Right lobe of liver (tissue), 6 donors: ENCODE measurements around the gene NDUFA13. TPM values are rescaled to one million over a fixed set of nuclear protein-coding genes. Genes with fewer than 3 reads are reported as not detected.

Source experiments
- ATAC-seq, 4 donors: fragments of 200-7000 bp; cut with Tn5 transposase; one replicate each; pipeline ENCODE4 v1.9.1; 2020; ENCODE audit warnings: mild to moderate bottlenecking in 4 of 4, moderate library complexity in 4 of 4
- DNase-seq, 3 donors: peaks; one replicate each; pipeline ENCODE4 v3.0.0-alpha.2; 2020
- H3K27ac ChIP-seq, 3 donors: fragments of 200-600 bp; one replicate each; pipeline ENCODE4 v1.8.0; 2022
- H3K27me3 ChIP-seq, 2 donors: fragments of 200-600 bp; one replicate each; pipeline ENCODE4 v1.8.0; 2022
- H3K36me3 ChIP-seq, 4 donors: fragments of 200-600 bp; sonication (generic) in 1 of 4; one replicate each; pipeline versions ENCODE4 v1.5.1 to v1.8.0; 2017 to 2022; ENCODE audit warnings: control low read depth in 1 of 4
- H3K4me1 ChIP-seq, 4 donors: fragments of 200-600 bp; sonication (generic) in 1 of 4; one replicate each; pipeline versions ENCODE4 v1.5.1 to v1.8.0; 2017 to 2022; ENCODE audit warnings: control low read depth in 1 of 4
- H3K4me3 ChIP-seq, 3 donors: fragments of 200-600 bp; one replicate each; pipeline ENCODE4 v1.8.0; 2022
- H3K9me3 ChIP-seq, 4 donors: fragments of 200-600 bp; sonication (generic) in 1 of 4; one replicate each; pipeline versions ENCODE4 v1.5.1 to v1.8.0; 2017 to 2022; ENCODE audit warnings: control low read depth in 1 of 4
- POLR2A ChIP-seq: fragments of 450-650 bp; IDR thresholded peaks from one replicate; pipeline ENCODE4 v1.6.1; 2017; ENCODE audit warnings: antibody characterized with exemption, mild to moderate bottlenecking
- WGBS: methylation state at CpG from one replicate; pipeline ENCODE4 v1.1.6; 2018; ENCODE audit warnings: low coverage, low lambda C conversion rate; ENCODE audit not compliant: insufficient coverage; ENCODE audit errors: missing lambda C conversion rate; 5-methylcytosine and 5-hydroxymethylcytosine counted together
- intact Hi-C, 2 donors: fragments of 100-400 bp; cut with DNase I; formaldehyde crosslinking; loops; one replicate each; pipeline versions ENCODE4 v1.11.2 to v1.14.1; 2022
- total RNA-seq, 6 experiments: library from RNA; depleted of rRNA in 2 of 6; stranded (reverse); fragments of >200 nt in 2 of 6; fragmentation: NEBNext Ultra II Directional in 3 of 6; extraction: Animal tissue kit (Norgen Biotek cat#: 25700) in 3 of 6; gene quantifications; one replicate each; pipeline versions ENCODE4 v1.1.0 to v1.2.4, GENCODE V29; 2016 to 2023
- TF ChIP-seq, protein P1 (sequence below), 4 donors: fragments of 200-600 bp in 3 of 4; fragments of 450-650 bp in 1 of 4; IDR thresholded peaks; one replicate each; pipeline versions ENCODE4 v1.5.1 to v1.8.0; 2016 to 2022; ENCODE audit warnings: antibody characterized with exemption in 4 of 4, mild to moderate bottlenecking in 2 of 4
- donor health status: DM: no; HTN: yes; CAD: no.
- donor health status: DM: no; HTN: no; CAD: no.
- donor health status: DM: no; HTN: no; CAD: no.
- donor health status: DM: no; HTN: yes; CAD: no.
- donor health status: DM: no; HTN: yes; CAD: no.

The NDUFA13 gene
- total RNA-seq, 6 experiments from 2014 or later: 20.8 to 202 (median 154) TPM

DNA sequence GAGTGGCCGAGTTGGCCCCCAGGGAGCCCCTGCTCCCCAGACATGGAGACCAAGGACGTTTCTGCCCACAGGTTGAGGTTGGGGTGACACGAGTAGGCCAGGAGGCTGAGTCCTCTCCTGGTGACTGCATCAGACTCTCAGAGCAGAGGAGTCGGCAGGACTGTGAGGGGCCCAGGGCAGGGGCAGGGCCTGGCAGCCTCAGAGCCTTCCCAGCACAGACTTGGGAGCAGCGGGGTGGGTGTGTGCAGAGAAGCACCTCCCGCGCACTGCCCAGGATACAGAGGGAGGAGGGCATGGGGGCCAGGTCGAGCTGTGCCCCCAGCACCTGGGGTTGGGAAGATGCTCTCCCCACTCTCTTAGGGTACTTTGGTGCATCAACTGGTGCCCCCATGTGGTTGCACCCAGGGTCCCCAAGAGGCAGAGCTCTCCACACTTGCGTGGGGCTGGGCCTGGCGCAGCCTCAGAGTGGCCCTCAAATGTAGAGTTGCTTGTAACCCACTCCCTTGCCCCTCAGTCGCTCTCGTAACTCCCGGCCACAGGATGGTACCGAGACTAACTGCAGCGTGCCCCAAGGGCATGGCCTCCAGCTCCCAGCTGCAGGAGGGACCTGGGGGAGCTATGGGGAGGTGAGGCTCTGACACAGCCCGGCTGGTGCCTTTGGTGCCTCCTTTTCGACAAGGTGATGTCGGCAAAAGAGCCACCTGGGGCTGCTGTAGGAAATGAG is 16.6 kb upstream of the NDUFA13 start:
- H3K27me3 ChIP-seq: no peaks in the 10 kb centered on the region
- intact Hi-C loops: loop anchor here in 1 of 2 donors (10.0 kb wide), 1 partner anchor 305 kb away; the partner anchor contains the start of genes BORCS8 and RFXANK

DNA sequence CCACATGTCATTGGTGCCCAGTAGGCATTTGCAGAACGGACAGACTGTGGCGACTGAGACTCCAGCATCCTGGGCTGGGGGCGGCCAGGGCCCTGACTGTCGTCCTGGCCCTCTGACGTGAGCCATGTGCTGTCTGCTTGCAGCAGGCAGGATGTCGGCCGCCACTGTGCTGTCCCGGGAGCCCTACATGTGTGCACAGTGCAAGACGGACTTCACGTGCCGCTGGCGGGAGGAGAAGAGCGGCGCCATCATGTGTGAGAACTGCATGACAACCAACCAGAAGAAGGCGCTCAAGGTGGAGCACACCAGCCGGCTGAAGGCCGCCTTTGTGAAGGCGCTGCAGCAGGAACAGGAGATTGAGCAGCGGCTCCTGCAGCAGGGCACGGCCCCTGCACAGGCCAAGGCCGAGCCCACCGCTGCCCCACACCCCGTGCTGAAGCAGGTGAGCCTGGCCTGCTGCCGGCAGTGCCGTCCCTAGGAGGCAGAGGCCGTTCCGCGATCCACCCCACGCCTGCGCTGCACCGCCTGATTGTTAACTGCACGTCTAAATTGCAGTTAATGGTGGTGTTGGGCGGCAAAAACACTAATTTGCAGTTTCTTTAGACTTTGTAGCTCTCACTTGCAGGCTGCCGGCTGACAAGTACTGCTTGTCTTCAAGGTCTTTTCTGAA is 14.9 kb upstream of the NDUFA13 start:
- no peaks in the 10 kb centered on the region for H3K9me3 ChIP-seq
- WGBS: 91% methylated on average over 16 of the region's 34 CpGs
- peaks cover 7 to 76% (median 32%) of the 10 kb centered on the region in 4 donors for H3K36me3 ChIP-seq
- H3K27ac ChIP-seq: no peak overlapping the region
- no peak for TF ChIP-seq POLR2A
- TF ChIP-seq, protein P1, sequence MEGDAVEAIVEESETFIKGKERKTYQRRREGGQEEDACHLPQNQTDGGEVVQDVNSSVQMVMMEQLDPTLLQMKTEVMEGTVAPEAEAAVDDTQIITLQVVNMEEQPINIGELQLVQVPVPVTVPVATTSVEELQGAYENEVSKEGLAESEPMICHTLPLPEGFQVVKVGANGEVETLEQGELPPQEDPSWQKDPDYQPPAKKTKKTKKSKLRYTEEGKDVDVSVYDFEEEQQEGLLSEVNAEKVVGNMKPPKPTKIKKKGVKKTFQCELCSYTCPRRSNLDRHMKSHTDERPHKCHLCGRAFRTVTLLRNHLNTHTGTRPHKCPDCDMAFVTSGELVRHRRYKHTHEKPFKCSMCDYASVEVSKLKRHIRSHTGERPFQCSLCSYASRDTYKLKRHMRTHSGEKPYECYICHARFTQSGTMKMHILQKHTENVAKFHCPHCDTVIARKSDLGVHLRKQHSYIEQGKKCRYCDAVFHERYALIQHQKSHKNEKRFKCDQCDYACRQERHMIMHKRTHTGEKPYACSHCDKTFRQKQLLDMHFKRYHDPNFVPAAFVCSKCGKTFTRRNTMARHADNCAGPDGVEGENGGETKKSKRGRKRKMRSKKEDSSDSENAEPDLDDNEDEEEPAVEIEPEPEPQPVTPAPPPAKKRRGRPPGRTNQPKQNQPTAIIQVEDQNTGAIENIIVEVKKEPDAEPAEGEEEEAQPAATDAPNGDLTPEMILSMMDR (IDR thresholded peaks at IDR 0.05): no peak
- H3K4me3 ChIP-seq: no peak overlapping the region
- no peaks in the 10 kb centered on the region for H3K27me3 ChIP-seq
- DNase-seq (peak in 1 of 3 donors; percentile 46), ATAC-seq (no peak)
- no peaks in the 10 kb centered on the region for H3K4me1 ChIP-seq
- intact Hi-C loops: no loop called here

More for the DNA sequence above, 16.6 kb upstream of the NDUFA13 start:
- Histone ChIP-seq H3K4me1 (no peaks in the 10 kb centered on the region), H3K36me3 (peaks cover 7 to 77% (median 24%) of the 10 kb centered on the region in 4 donors), H3K27ac (no peak overlapping the region), H3K9me3 (no peaks in the 10 kb centered on the region), H3K4me3 (no peak overlapping the region)
- ATAC-seq: peak in 1 of 4 donors; percentile 4
- no peak for DNase-seq
- 88% methylated on average over 5 of the region's 18 CpGs for WGBS
- TF ChIP-seq POLR2A: no peak
- TF ChIP-seq, protein P1 (IDR thresholded peaks at IDR 0.05): no peak

DNA sequence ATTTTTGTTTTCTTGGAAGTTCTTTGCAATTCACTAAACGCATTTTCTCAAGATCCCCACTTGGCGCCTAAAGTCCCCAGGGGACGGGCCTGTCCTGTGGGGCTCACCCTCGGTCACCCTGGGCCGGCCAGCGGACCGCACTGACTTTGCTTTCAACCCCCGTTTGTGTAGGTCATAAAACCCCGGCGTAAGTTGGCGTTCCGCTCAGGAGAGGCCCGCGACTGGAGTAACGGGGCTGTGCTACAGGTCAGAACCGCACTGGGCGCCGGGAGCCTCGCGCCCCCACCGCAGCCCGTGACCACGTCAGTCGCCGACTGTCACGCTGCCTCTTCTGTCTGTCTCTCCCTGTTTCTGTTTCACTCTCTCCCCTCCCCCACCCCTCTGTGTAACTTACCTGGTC is 14.2 kb upstream of the NDUFA13 start:
- peaks cover 7 to 72% (median 34%) of the 10 kb centered on the region in 4 donors for H3K36me3 ChIP-seq
- no peak for DNase-seq

DNA sequence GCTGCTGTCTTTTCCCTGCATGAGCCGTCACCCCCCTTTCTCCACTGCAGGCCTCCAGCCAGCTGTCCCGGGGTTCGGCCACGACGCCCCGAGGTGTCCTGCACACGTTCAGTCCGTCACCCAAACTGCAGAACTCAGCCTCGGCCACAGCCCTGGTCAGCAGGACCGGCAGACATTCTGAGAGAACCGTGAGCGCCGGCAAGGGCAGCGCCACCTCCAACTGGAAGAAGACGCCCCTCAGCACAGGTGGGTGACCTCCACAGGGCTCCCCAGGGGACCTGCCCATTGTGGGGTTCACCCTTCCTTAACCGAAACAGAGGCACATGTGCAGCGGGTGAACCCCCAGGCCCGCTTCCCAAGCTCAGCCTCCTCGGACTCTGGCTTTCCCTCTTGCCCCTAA is 13.7 kb upstream of the NDUFA13 start:
- H3K27me3 ChIP-seq: no peaks in the 10 kb centered on the region
- no peak overlapping the region for H3K27ac ChIP-seq
- DNase-seq (no peak), ATAC-seq (no peak)
- H3K9me3 ChIP-seq: no peaks in the 10 kb centered on the region
- H3K4me3 ChIP-seq: no peak overlapping the region
- no peaks in the 10 kb centered on the region for H3K4me1 ChIP-seq
- intact Hi-C loops: no loop called here
- peaks cover 7 to 70% (median 34%) of the 10 kb centered on the region in 4 donors for H3K36me3 ChIP-seq
- no CpG with 5 or more reads among the region's 19 CpGs for WGBS
- TF ChIP-seq, protein P1 (IDR thresholded peaks at IDR 0.05): no peak

More for the DNA sequence above, 14.2 kb upstream of the NDUFA13 start:
- TF ChIP-seq, protein P1 (IDR thresholded peaks at IDR 0.05): no peak
- no peak for TF ChIP-seq POLR2A
- Histone ChIP-seq H3K27me3 (no peaks in the 10 kb centered on the region), H3K27ac (no peak overlapping the region), H3K4me3 (no peak overlapping the region), H3K4me1 (no peaks in the 10 kb centered on the region), H3K9me3 (no peaks in the 10 kb centered on the region)
- ATAC-seq: no peak
- no CpG with 5 or more reads among the region's 26 CpGs for WGBS
- intact Hi-C loops: no loop called here
